Transverse colon (tissue), 4 donors: Measurements from ENCODE around the gene TBCK.

Source experiments
- EP300 ChIP-seq: sonication (generic); formaldehyde crosslinking; IDR thresholded peaks from one replicate; pipeline ENCODE4 v1.6.1; 2017; ENCODE audit warnings: antibody characterized with exemption, low read depth
- POLR2A ChIP-seq: fragments of 450-650 bp; IDR thresholded peaks from one replicate; pipeline ENCODE4 v1.6.1; 2016; ENCODE audit warnings: antibody characterized with exemption, mild to moderate bottlenecking, moderate library complexity
- POLR2AphosphoS5 ChIP-seq, 3 donors: sonication (generic); formaldehyde crosslinking; IDR thresholded peaks; one replicate each; pipeline ENCODE4 v1.6.1; 2016; ENCODE audit warnings: antibody characterized with exemption in 3 of 3
- TF ChIP-seq, protein P1 (sequence below), 5 experiments: fragments of 200-600 bp in 3 of 5; fragments of 450-650 bp in 2 of 5; sonication (generic) in 3 of 5; IDR thresholded peaks; 1 replicate in 2 of 5; 2 replicates in 3 of 5; pipeline ENCODE4 v1.5.1; 2016 to 2017; ENCODE audit warnings: antibody characterized with exemption in 5 of 5, inconsistent platforms in 3 of 5, mild to moderate bottlenecking in 2 of 5, moderate library complexity in 1 of 5

DNA sequence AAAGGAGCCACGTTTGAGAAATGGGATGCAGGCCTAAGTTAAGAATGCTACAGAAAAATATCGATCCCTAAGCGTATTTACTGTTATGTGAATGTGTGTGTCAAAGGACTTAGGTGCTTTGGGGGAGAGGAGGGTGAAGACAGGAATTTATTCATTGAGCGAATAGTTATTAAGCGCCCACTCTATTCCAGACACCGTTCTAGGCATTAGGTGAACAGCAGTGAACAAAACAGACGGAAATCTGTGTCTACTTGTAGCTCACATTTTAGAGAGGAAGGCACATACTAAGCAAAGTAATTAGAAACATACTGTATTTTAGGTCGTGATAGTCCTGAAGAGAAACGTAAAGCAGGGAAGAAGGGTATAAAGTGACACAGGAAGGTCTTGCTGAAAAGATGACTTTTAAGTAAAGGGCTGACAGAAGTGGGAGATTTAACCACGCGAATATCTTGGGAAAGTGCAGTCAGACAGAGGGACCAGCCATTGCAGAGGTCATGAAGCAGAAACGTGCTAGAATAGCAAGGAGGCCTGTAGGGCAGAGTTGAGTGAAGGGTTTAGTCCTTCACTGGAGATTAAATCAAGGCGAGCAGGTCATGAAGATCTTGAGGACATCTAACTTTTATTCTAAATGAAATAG is 882 bp upstream of the TBCK start:
- TF ChIP-seq, protein P1, sequence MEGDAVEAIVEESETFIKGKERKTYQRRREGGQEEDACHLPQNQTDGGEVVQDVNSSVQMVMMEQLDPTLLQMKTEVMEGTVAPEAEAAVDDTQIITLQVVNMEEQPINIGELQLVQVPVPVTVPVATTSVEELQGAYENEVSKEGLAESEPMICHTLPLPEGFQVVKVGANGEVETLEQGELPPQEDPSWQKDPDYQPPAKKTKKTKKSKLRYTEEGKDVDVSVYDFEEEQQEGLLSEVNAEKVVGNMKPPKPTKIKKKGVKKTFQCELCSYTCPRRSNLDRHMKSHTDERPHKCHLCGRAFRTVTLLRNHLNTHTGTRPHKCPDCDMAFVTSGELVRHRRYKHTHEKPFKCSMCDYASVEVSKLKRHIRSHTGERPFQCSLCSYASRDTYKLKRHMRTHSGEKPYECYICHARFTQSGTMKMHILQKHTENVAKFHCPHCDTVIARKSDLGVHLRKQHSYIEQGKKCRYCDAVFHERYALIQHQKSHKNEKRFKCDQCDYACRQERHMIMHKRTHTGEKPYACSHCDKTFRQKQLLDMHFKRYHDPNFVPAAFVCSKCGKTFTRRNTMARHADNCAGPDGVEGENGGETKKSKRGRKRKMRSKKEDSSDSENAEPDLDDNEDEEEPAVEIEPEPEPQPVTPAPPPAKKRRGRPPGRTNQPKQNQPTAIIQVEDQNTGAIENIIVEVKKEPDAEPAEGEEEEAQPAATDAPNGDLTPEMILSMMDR (IDR thresholded peaks at IDR 0.05), result no peak
- no peak for TF ChIP-seq POLR2A
- no peak for TF ChIP-seq POLR2AphosphoS5 (IDR thresholded peaks at IDR 0.05)
- no peak for TF ChIP-seq EP300
